ENCODE data around the gene OGFOD3.

OGFOD3 gene

GRCh38 chr17:82435103-82435502 is 16.7 kb upstream of the OGFOD3 start:
- no peaks in the 10 kb centered on the region for H4K20me1 ChIP-seq (ENCODE audit: insufficient read depth, low read length)
- no peak overlapping the region for H3K4me2 ChIP-seq (ENCODE audit: low read length)
- H3K4me1 ChIP-seq (ENCODE audit: low read length) = peaks cover 8% of the 10 kb centered on the region
- H3K4me3 ChIP-seq (ENCODE audit: low read length) = no peak overlapping the region
- H3K36me3 ChIP-seq (replicated peaks; ENCODE audit: low read depth, low read length) = no peaks in the 10 kb centered on the region
- no peaks in the 10 kb centered on the region for H3K27me3 ChIP-seq (ENCODE audit: low read depth, low read length)
- H3K27ac ChIP-seq (ENCODE audit: low read length) = no peak overlapping the region
- no peaks in the 10 kb centered on the region for H3K79me2 ChIP-seq (ENCODE audit: low read length)
- H2AFZ ChIP-seq (ENCODE audit: low read depth, low read length) = no peak overlapping the region
- TF ChIP-seq CTCF (IDR thresholded peaks at IDR 0.05; ENCODE audit: low read depth, low read length) (no peak), EZH2phosphoT487 (IDR thresholded peaks at IDR 0.05; ENCODE audit: low read depth) (no peak)
- H3K9me3 ChIP-seq (ENCODE audit: insufficient read depth, low read length) = no peaks in the 10 kb centered on the region
- H3K9ac ChIP-seq (ENCODE audit: low read length) = no peak overlapping the region

- Histone ChIP-seq H2AFZ (ENCODE audit: low read depth, low read length) (no peak overlapping the region), H3K27ac (ENCODE audit: low read length) (no peak overlapping the region), H3K9ac (ENCODE audit: low read length) (no peak overlapping the region), H3K9me3 (ENCODE audit: insufficient read depth, low read length) (no peaks in the 10 kb centered on the region), H3K4me1 (ENCODE audit: low read length) (peaks cover 7% of the 10 kb centered on the region), H3K4me2 (ENCODE audit: low read length) (0 out of 2 replicates have a peak overlapping the region, but pooled peaks have one; percentile 7), H3K27me3 (ENCODE audit: low read depth, low read length) (no peaks in the 10 kb centered on the region), H3K36me3 (replicated peaks; ENCODE audit: low read depth, low read length) (no peaks in the 10 kb centered on the region), H3K4me3 (ENCODE audit: low read length) (no peak overlapping the region), H3K79me2 (ENCODE audit: low read length) (no peaks in the 10 kb centered on the region), H4K20me1 (ENCODE audit: insufficient read depth, low read length) (no peaks in the 10 kb centered on the region)
- TF ChIP-seq CTCF (IDR thresholded peaks at IDR 0.05; ENCODE audit: low read depth, low read length) = no peak
- TF ChIP-seq EZH2phosphoT487 (IDR thresholded peaks at IDR 0.05; ENCODE audit: low read depth) = no peak
Observed at GRCh38 chr17:82434216-82434565, 15.8 kb upstream of the OGFOD3 start.

GRCh38 chr17:82433560-82434215 is 15.3 kb upstream of the OGFOD3 start:
- H3K79me2 ChIP-seq (ENCODE audit: low read length) = no peaks in the 10 kb centered on the region
- no peaks in the 10 kb centered on the region for H3K27me3 ChIP-seq (ENCODE audit: low read depth, low read length)
- no peaks in the 10 kb centered on the region for H3K9me3 ChIP-seq (ENCODE audit: insufficient read depth, low read length)
- H4K20me1 ChIP-seq (ENCODE audit: insufficient read depth, low read length) = no peaks in the 10 kb centered on the region
- no peaks in the 10 kb centered on the region for H3K36me3 ChIP-seq (replicated peaks; ENCODE audit: low read depth, low read length)
- no peak overlapping the region for H2AFZ ChIP-seq (ENCODE audit: low read depth, low read length)
- peaks cover 7% of the 10 kb centered on the region for H3K4me1 ChIP-seq (ENCODE audit: low read length)
- no peak for TF ChIP-seq CTCF (IDR thresholded peaks at IDR 0.05; ENCODE audit: low read depth, low read length)
- no peak overlapping the region for H3K9ac ChIP-seq (ENCODE audit: low read length)
- no peak overlapping the region for H3K27ac ChIP-seq (ENCODE audit: low read length)
- H3K4me2 ChIP-seq (ENCODE audit: low read length) = no peak overlapping the region
- no peak overlapping the region for H3K4me3 ChIP-seq (ENCODE audit: low read length)

- no peaks in the 10 kb centered on the region for H4K20me1 ChIP-seq (ENCODE audit: insufficient read depth, low read length)
- TF ChIP-seq EZH2phosphoT487 (IDR thresholded peaks at IDR 0.05; ENCODE audit: low read depth) (no peak), CTCF (IDR thresholded peaks at IDR 0.05; ENCODE audit: low read depth, low read length) (no peak)
- no peaks in the 10 kb centered on the region for H3K9me3 ChIP-seq (ENCODE audit: insufficient read depth, low read length)
- H3K79me2 ChIP-seq (ENCODE audit: low read length) = no peaks in the 10 kb centered on the region
- no peak overlapping the region for H3K9ac ChIP-seq (ENCODE audit: low read length)
- no peak overlapping the region for H2AFZ ChIP-seq (ENCODE audit: low read depth, low read length)
- H3K27ac ChIP-seq (ENCODE audit: low read length) = no peak overlapping the region
- H3K4me3 ChIP-seq (ENCODE audit: low read length) = no peak overlapping the region
- no peaks in the 10 kb centered on the region for H3K27me3 ChIP-seq (ENCODE audit: low read depth, low read length)
- no peaks in the 10 kb centered on the region for H3K36me3 ChIP-seq (replicated peaks; ENCODE audit: low read depth, low read length)
- no peak overlapping the region for H3K4me2 ChIP-seq (ENCODE audit: low read length)
- peaks cover 7% of the 10 kb centered on the region for H3K4me1 ChIP-seq (ENCODE audit: low read length)
Observed at GRCh38 chr17:82432017-82432416, 13.6 kb upstream of the OGFOD3 start.
